Measurements from ENCODE around the gene GPC6.
A peak's percentile ranks its signal among the peaks of the same experiment; 100 is the strongest.

The GPC6 gene

DNA sequence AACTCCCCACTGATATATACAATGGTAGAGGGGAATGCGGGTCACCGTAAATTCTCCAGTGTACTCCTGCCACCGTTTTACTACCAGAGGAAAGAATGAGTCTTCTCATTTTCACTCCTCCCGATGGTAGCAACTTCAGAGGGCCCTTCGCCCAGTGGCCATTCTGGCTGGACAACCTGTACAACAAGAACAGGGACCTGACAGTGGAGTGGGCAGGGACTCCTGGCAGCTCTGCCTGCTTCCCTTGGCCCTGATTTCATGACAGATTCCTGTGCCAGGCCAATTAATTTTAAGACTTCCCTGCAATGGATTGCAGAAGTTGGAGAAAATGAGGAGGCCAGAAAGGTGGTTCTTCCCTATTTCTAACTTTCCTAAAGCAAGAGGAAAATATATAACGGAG is 148.9 kb downstream of the GPC6 start:
- no peaks in the 10 kb centered on the region for H3K36me3 Mint-ChIP-seq (ENCODE audit: low read depth)
- no peak overlapping the region for H3K27ac Mint-ChIP-seq
- H3K9me3 Mint-ChIP-seq = no peaks in the 10 kb centered on the region
- peaks cover 10% of the 10 kb centered on the region for H3K4me1 Mint-ChIP-seq
- TF ChIP-seq, protein P1, sequence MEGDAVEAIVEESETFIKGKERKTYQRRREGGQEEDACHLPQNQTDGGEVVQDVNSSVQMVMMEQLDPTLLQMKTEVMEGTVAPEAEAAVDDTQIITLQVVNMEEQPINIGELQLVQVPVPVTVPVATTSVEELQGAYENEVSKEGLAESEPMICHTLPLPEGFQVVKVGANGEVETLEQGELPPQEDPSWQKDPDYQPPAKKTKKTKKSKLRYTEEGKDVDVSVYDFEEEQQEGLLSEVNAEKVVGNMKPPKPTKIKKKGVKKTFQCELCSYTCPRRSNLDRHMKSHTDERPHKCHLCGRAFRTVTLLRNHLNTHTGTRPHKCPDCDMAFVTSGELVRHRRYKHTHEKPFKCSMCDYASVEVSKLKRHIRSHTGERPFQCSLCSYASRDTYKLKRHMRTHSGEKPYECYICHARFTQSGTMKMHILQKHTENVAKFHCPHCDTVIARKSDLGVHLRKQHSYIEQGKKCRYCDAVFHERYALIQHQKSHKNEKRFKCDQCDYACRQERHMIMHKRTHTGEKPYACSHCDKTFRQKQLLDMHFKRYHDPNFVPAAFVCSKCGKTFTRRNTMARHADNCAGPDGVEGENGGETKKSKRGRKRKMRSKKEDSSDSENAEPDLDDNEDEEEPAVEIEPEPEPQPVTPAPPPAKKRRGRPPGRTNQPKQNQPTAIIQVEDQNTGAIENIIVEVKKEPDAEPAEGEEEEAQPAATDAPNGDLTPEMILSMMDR (IDR thresholded peaks at IDR 0.05) = no peak
- H3K27me3 Mint-ChIP-seq (ENCODE audit: low read depth, poor library complexity) = no peaks in the 10 kb centered on the region
- no peak overlapping the region for H3K4me3 Mint-ChIP-seq
- no peak for DNase-seq

DNA sequence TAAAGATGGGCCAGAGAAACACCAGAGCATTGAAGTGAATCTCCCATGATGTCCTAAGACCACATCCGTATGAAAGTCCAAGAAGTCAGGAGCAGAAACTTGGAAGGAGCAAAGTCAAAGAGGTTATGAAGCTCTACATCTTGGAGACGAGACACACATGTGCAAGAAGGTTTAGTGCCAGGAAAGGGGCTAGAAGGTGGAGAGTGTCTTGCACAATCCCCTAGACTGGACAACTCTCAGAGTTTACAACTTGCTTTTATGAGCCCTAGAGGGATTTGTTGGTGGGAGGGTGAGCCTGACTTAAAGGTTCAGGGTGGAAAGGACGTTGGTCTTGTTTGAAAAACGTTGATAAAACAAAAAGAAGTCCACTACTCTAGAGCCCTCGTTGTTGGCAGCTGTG is 150.6 kb downstream of the GPC6 start:
- no peaks in the 10 kb centered on the region for H3K9me3 Mint-ChIP-seq
- TF ChIP-seq, protein P1 (IDR thresholded peaks at IDR 0.05) = no peak
- no peak for DNase-seq
- H3K4me3 Mint-ChIP-seq = no peak overlapping the region
- H3K4me1 Mint-ChIP-seq = peaks cover 10% of the 10 kb centered on the region
- no peaks in the 10 kb centered on the region for H3K36me3 Mint-ChIP-seq (ENCODE audit: low read depth)
- no peaks in the 10 kb centered on the region for H3K27me3 Mint-ChIP-seq (ENCODE audit: low read depth, poor library complexity)
- H3K27ac Mint-ChIP-seq = peak overlapping the region; percentile 40

GRCh38 chr13:93378184-93378583 is 151.6 kb downstream of the GPC6 start:
- Mint-ChIP-seq H3K9me3 (no peaks in the 10 kb centered on the region), H3K4me3 (no peak overlapping the region), H3K4me1 (peaks cover 10% of the 10 kb centered on the region), H3K36me3 (ENCODE audit: low read depth) (no peaks in the 10 kb centered on the region), H3K27me3 (ENCODE audit: low read depth, poor library complexity) (no peaks in the 10 kb centered on the region), H3K27ac (no peak overlapping the region)
- TF ChIP-seq, protein P1 (IDR thresholded peaks at IDR 0.05) = no peak
- no peak for DNase-seq

DNA sequence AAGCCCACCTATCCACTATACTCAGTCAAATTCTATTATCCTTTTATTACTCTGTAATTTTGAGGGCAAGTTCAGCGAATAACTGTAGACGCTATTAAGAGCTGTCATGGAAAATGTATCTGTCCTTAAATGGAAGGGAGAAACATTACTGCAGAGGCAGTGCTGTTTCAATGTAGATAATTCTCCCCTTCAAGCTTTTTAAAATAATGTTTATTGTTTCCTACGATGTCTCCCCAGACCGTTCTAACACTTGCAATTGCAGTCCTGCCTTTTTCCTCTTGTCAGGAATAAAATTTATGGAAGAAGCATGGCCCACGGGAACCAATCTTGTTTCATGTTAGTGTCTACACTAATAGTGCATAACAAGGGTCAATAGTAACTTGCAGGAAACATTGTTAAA is 159.5 kb downstream of the GPC6 start:
- TF ChIP-seq, protein P1 (IDR thresholded peaks at IDR 0.05) = no peak
- H3K4me3 Mint-ChIP-seq = no peak overlapping the region
- H3K4me1 Mint-ChIP-seq = peaks cover 29% of the 10 kb centered on the region
- DNase-seq = no peak
- no peaks in the 10 kb centered on the region for H3K9me3 Mint-ChIP-seq
- H3K27me3 Mint-ChIP-seq (ENCODE audit: low read depth, poor library complexity) = no peaks in the 10 kb centered on the region
- H3K36me3 Mint-ChIP-seq (ENCODE audit: low read depth) = no peaks in the 10 kb centered on the region
- H3K27ac Mint-ChIP-seq = peak overlapping the region; percentile 27

DNA sequence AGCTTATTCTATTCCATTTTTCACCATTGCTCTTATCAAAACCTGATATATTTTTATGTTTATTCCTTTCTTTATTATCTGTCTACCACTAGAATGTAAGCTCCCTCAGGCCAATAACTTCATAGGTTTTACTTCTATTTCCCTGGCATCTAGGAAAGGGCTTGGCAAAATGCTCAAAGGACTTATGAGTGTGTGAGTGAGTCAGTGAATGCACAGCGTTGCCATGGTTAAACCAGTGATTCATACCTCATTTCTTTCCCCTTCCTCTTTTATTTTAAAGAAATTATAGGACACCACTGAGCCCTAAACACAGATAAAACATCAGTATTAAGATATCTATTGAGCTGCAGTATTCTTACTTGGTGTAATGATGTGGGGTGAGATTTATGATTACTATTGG is 162.1 kb downstream of the GPC6 start:
- TF ChIP-seq, protein P1 (IDR thresholded peaks at IDR 0.05) = no peak
- DNase-seq = no peak
- Mint-ChIP-seq H3K36me3 (ENCODE audit: low read depth) (peaks cover 5% of the 10 kb centered on the region), H3K9me3 (no peaks in the 10 kb centered on the region), H3K4me1 (peaks cover 29% of the 10 kb centered on the region), H3K4me3 (no peak overlapping the region), H3K27ac (no peak overlapping the region), H3K27me3 (ENCODE audit: low read depth, poor library complexity) (no peaks in the 10 kb centered on the region)

- H3K4me3 Mint-ChIP-seq = no peak overlapping the region
- peaks cover 21% of the 10 kb centered on the region for H3K4me1 Mint-ChIP-seq
- DNase-seq = no peak
- no peak overlapping the region for H3K27ac Mint-ChIP-seq
- TF ChIP-seq, protein P1 (IDR thresholded peaks at IDR 0.05) = no peak
- no peaks in the 10 kb centered on the region for H3K27me3 Mint-ChIP-seq (ENCODE audit: low read depth, poor library complexity)
- H3K9me3 Mint-ChIP-seq = peaks cover 6% of the 10 kb centered on the region
- H3K36me3 Mint-ChIP-seq (ENCODE audit: low read depth) = peaks cover 19% of the 10 kb centered on the region
Observed at GRCh38 chr13:93397619-93398018, 171.0 kb downstream of the GPC6 start.

Measured in nephron progenitor cell (in vitro differentiated cells).